GM13977 (cell line): Measurements from ENCODE around the gene S100Z.
"Not testable (repeated sequence)": the region's sequence is repeated elsewhere in the genome, so short reads cannot be mapped to it uniquely, and the experiment has no call there.

ENCODE experiments used
- DNase-seq: peaks from one replicate; pipeline ENCODE4 v3.0.0; 2012; ENCODE audit warnings: low spot score
- in situ Hi-C: fragments of 300-500 bp; cut with MboI; formaldehyde crosslinking; loops from one replicate; pipeline ENCODE4 v1.12.0; 2022; ENCODE audit warnings: low sequenced_read_pairs, low pct_unique_long_range_greater_than_20kb, mixed read lengths, inconsistent platforms; ENCODE audit not compliant: unreplicated experiment
- TF ChIP-seq, protein P1 (sequence below): IDR thresholded peaks from 2 replicates; pipeline ENCODE4 v1.5.1; 2012; ENCODE audit warnings: mild to moderate bottlenecking, control low read depth; ENCODE audit not compliant: insufficient read depth; ENCODE audit errors: extremely low read depth, missing control alignments

The S100Z gene

DNA sequence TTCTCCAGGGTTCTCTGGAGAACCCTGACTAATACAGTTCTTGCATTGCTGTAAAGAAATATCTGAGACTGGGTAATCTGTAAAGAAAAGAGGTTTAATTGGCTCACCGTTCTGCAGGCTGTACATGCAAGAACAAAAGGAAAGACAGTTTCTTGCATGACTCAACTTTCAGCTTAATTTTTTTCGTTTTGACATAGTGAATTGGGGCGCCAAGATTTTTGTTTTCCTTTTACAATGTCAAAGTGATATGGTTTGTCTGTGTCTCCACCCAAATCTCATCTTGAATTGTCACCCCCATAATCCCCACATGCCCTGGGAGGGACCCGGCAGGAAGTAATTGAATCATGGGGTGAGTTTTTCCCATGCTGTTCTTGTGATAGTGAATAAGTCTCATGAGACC, 91.2 kb downstream of the S100Z start:
- TF ChIP-seq, protein P1, sequence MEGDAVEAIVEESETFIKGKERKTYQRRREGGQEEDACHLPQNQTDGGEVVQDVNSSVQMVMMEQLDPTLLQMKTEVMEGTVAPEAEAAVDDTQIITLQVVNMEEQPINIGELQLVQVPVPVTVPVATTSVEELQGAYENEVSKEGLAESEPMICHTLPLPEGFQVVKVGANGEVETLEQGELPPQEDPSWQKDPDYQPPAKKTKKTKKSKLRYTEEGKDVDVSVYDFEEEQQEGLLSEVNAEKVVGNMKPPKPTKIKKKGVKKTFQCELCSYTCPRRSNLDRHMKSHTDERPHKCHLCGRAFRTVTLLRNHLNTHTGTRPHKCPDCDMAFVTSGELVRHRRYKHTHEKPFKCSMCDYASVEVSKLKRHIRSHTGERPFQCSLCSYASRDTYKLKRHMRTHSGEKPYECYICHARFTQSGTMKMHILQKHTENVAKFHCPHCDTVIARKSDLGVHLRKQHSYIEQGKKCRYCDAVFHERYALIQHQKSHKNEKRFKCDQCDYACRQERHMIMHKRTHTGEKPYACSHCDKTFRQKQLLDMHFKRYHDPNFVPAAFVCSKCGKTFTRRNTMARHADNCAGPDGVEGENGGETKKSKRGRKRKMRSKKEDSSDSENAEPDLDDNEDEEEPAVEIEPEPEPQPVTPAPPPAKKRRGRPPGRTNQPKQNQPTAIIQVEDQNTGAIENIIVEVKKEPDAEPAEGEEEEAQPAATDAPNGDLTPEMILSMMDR: no peak
- no peak for DNase-seq
- in situ Hi-C loops: no loop called here

DNA sequence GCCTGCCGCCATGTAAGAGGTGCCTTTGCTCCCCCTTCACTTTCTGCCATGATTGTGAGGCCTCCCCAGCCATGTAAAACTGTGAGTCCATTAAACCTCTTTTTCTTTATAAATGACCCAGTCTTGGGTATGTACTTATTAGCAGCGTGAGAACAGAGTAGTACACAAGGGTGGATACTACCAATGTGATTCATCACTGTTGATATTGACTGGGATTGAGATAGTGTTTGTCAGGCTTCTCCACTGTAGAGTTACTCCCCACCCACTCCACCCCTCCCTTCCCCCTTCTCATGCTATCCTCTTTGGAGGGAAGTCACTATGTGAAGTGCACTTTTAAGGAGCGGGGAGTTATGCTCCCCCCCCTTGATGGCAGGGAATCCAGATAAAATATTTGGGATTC, 91.6 kb downstream of the S100Z start:
- TF ChIP-seq, protein P1: no peak
- in situ Hi-C loops: no loop called here
- DNase-seq: no peak

DNA sequence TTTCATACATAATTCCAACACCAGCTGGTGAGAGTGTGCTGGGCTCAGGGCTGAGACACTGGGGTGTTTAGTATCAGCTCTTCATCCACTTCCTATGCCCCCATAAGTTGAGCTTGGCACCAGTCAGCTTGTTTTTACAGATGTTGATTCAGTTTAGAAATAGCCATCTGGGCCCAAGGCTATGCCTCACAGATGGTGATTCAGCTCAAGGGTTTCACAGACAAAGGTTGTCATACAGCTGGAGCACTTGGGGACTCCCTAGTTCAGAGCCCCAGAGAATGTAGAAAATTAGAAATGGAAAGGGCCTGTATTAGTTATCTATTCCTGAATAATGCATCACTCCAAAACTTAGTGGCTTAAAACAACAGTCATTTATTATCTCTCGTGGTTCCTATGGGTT, 92.8 kb downstream of the S100Z start:
- TF ChIP-seq, protein P1: no peak
- DNase-seq: no peak
- in situ Hi-C loops: no loop called here

DNA sequence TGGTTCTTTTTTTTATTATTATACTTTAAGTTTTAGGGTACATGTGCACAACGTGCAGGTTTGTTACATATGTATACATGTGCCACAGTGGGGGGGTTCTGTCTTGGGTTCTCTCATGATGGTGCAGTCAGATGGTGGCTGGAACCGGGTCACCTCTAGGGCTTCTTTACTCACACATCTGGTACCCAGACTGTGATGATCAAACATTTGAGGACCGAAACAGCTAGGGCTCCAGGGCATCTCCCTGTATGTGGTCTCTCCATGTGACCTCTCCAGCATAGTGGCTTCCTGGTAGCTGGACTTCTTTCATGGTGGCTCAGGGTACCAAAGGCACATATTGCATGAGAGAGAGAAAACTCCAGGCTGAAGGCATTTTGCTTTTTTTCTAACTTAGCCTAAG, 93.2 kb downstream of the S100Z start:
- in situ Hi-C loops: no loop called here
- no peak for DNase-seq
- TF ChIP-seq, protein P1: no peak

DNA sequence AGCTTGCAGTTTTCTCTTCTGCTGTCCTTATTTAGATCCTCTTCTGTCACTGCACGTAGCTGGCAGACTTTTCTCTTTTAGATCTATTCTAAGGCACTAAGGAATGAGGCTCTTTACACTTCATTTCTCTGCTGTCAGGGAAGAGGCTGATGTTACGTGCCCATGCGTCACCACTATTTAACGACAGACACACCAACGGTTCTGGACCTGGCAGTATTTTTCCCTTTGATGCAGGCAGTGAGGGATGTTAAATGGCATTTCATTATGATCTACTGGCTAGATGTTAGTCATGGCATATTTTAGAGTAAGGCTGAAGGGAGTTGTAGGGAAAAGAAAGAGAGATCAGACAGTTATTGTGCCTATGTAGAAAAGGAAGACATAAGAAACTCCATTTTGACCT, 94.8 kb downstream of the S100Z start:
- in situ Hi-C loops: no loop called here
- no peak for DNase-seq
- TF ChIP-seq, protein P1: no peak

DNA sequence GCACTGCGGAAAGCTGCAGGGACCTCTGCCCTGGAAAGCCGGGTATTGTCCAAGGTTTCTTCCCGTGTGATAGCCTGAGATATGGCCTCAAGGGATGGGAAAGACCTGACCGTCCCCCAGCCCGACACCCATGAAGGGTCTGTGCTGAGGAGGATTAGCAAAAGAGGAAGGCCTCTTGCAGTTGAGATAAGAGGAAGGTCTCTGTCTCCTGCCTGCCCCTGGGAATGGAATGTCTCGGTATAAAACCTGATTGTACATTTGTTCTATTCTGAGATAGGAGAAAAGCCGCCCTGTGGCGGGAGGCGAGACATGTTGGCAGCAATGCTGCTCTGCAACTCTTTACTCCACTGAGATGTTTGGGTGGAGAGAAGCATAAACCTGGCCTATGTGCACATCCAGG, 95.4 kb downstream of the S100Z start:
- DNase-seq, in situ Hi-C loops: not testable (repeated sequence)

DNA sequence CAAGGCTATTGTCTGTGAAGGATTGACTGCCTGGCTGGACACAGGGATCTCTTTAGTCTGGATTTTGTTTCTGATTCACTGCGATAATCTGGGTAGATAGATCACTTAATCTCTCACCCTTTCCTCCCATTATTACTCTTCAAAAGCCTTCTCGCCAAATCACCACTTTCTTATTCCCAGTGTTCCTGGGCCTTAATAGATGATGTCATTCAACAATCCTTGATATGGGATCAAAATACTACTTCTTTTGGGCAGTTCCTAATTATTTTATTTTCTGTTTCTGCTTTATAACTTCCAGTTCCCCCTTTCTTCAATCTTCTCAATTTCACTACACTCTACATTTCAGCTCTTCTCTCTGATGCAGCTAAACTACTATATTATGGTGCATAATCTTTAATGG, 96.3 kb downstream of the S100Z start:
- in situ Hi-C loops: no loop called here
- TF ChIP-seq, protein P1: no peak
- DNase-seq: no peak
